Glutamatergic neuron (in vitro differentiated cells): ENCODE data around the gene TJP1. TPM values are rescaled to one million over a fixed set of nuclear protein-coding genes. Genes with fewer than 3 reads are reported as not detected.

Experiments used
- DNase-seq: peaks from one replicate; pipeline ENCODE4 v3.0.0; 2022
- H3K27ac Mint-ChIP-seq: one replicate; pipeline ENCODE4 v1.8.0; 2020; ENCODE audit warnings: mild to moderate bottlenecking, mixed read lengths, inconsistent platforms; ENCODE audit not compliant: unreplicated experiment
- H3K27me3 Mint-ChIP-seq: one replicate; pipeline ENCODE4 v1.8.0; 2020; ENCODE audit warnings: mild to moderate bottlenecking, moderate library complexity, mixed read lengths, inconsistent platforms; ENCODE audit not compliant: unreplicated experiment
- H3K36me3 Mint-ChIP-seq: one replicate; pipeline ENCODE4 v1.8.0; 2020; ENCODE audit warnings: mild to moderate bottlenecking, mixed read lengths, inconsistent platforms; ENCODE audit not compliant: unreplicated experiment
- H3K4me1 Mint-ChIP-seq: one replicate; pipeline ENCODE4 v1.8.0; 2020; ENCODE audit warnings: mild to moderate bottlenecking, low read depth, mixed read lengths, inconsistent platforms; ENCODE audit not compliant: unreplicated experiment
- H3K4me3 Mint-ChIP-seq: one replicate; pipeline ENCODE4 v1.8.0; 2020; ENCODE audit warnings: mild to moderate bottlenecking, mixed read lengths, inconsistent platforms; ENCODE audit not compliant: unreplicated experiment
- H3K9me3 Mint-ChIP-seq: one replicate; pipeline ENCODE4 v1.8.0; 2020; ENCODE audit warnings: mild to moderate bottlenecking, moderate library complexity, mixed read lengths, inconsistent platforms; ENCODE audit not compliant: unreplicated experiment
- CTCF ChIP-seq: fragments of 200-600 bp; sonication (generic); IDR thresholded peaks from one replicate; pipeline ENCODE4 v1.5.0; 2021; ENCODE audit not compliant: partially characterized antibody, unreplicated experiment
- total RNA-seq: library from RNA; stranded (reverse); fragmentation: NEBNext Ultra II Directional; extraction: Animal tissue kit (Norgen Biotek cat#: 25700); gene quantifications from one replicate; pipeline ENCODE4 v1.2.1, GENCODE V29; 2021; ENCODE audit not compliant: unreplicated experiment

TJP1 gene
- total RNA-seq, 1 donor from 2014 or later = 129 TPM

DNA sequence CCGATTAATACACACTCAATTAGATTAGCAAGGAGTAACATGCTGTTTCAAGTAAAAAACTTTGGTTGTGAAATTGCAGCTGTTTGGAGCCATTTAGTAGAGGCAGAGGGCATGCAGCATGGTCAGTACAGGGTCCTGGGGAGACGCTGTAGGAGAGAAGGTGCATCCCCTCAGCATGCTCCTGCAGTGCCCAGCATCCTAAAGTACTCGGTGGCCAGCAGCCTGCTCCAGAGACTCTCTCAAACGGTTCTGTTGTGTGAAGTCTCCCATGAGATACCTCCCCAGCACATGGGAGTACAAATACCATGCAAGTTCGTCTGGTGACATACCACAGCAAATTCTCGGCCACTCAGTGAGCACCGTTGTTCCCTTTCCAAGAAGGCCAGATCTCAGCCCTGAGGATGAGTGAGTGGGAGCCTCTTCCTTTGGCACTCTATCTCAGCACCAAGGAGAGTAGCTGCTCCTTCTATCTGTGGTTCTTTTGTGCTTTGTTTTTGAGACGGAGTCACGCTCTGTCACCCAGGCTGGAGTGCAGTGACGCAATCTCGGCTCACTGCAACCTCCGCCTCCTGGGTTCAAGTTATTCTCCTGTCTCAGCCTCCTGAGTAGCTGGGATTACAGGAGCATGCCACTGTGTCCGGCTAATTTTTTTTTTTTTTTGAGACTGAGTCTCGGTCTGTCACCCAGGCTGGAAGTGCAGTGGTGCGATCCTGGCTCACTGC is 72.7 kb downstream of the TJP1 start:
- no peak for TF ChIP-seq CTCF

GRCh38 chr15:29747837-29748417 is 74.3 kb downstream of the TJP1 start:
- no peak overlapping the region for H3K27ac Mint-ChIP-seq
- peak; percentile 36 for TF ChIP-seq CTCF

More for the DNA sequence above, 72.7 kb downstream of the TJP1 start:
- H3K36me3 Mint-ChIP-seq = no peaks in the 10 kb centered on the region
- H3K4me1 Mint-ChIP-seq = peaks cover 6% of the 10 kb centered on the region
- H3K27ac Mint-ChIP-seq = no peak overlapping the region
- DNase-seq = no peak
- H3K9me3 Mint-ChIP-seq = no peaks in the 10 kb centered on the region
- H3K4me3 Mint-ChIP-seq = no peak overlapping the region
- peaks cover 2% of the 10 kb centered on the region for H3K27me3 Mint-ChIP-seq

DNA sequence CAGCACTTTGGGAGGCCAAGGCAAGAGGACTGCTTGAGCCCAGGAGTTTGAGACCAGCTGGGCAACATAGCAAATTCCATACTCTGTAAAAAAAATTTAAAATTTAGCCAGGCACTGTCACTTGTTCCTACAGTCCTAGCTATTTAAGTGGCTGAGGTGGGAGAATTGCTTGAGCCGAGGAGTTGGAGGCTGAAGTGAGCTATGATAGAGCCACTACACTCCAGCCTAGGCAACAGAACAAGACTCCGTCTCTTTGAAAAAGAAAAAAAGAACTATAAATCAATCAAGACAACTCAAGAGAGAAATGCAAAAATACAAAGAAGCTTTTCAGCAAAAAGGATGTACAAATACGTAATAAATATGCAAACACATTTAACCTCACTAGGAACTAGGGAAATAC is 78.8 kb downstream of the TJP1 start:
- TF ChIP-seq CTCF = no peak
- H3K36me3 Mint-ChIP-seq = no peaks in the 10 kb centered on the region
- no peaks in the 10 kb centered on the region for H3K4me1 Mint-ChIP-seq
- H3K27ac Mint-ChIP-seq = no peak overlapping the region
- no peak for DNase-seq
- peaks cover 5% of the 10 kb centered on the region for H3K9me3 Mint-ChIP-seq
- no peak overlapping the region for H3K4me3 Mint-ChIP-seq
- H3K27me3 Mint-ChIP-seq = peaks cover 2% of the 10 kb centered on the region

More at GRCh38 chr15:29747837-29748417, 74.3 kb downstream of the TJP1 start:
- Mint-ChIP-seq H3K9me3 (no peaks in the 10 kb centered on the region), H3K27me3 (peaks cover 2% of the 10 kb centered on the region), H3K4me3 (no peak overlapping the region), H3K4me1 (peaks cover 6% of the 10 kb centered on the region), H3K36me3 (no peaks in the 10 kb centered on the region)
- no peak for DNase-seq

DNA sequence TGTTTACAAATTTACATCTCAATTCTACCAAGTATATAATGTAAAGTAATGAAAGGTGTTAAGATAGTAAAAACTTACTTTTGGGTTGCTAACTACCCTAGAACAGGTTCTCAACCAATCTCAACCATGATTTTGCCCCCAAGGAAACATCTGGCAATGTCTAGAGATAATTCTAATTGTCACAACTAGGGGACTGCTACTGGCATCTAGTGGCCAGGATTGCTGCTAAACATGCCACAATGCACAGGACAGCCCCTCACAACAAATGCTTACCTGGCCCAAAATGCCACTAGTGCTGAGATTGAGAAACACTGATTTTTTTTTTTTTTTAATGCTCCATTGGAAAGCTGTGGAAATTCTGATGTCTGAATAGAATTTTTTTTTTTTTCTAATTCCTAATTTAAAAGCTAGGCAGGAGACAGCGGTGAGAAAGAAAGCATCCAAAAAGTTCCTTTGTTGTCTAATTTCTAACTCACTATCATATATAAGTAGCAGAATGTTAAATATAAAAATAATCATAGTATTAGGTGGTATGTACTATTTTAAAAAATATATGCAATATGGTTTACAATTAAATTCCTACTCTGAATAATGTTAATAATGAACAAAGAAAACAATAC is 81.5 kb downstream of the TJP1 start:
- H3K27ac Mint-ChIP-seq = no peak overlapping the region
- H3K4me1 Mint-ChIP-seq = no peaks in the 10 kb centered on the region
- H3K4me3 Mint-ChIP-seq = no peak overlapping the region
- DNase-seq = no peak
- H3K36me3 Mint-ChIP-seq = no peaks in the 10 kb centered on the region
- no peak for TF ChIP-seq CTCF
- peaks cover 3% of the 10 kb centered on the region for H3K27me3 Mint-ChIP-seq
- peaks cover 5% of the 10 kb centered on the region for H3K9me3 Mint-ChIP-seq

- Mint-ChIP-seq H3K27ac (no peak overlapping the region), H3K4me1 (no peaks in the 10 kb centered on the region), H3K27me3 (peaks cover 1% of the 10 kb centered on the region), H3K36me3 (no peaks in the 10 kb centered on the region), H3K9me3 (peaks cover 3% of the 10 kb centered on the region), H3K4me3 (no peak overlapping the region)
- no peak for DNase-seq
- no peak for TF ChIP-seq CTCF
These were observed 85.6 kb downstream of the TJP1 start for GRCh38 chr15:29736744-29737020.
